Fibroblast of lung (primary cell): ENCODE results near the gene TNFAIP8L1.

Source experiments
- EZH2 ChIP-seq: IDR thresholded peaks from 2 replicates; pipeline ENCODE4 v1.5.1; 2012; ENCODE audit warnings: low read length, control low read depth, mild to moderate bottlenecking; ENCODE audit errors: missing control alignments
- TF ChIP-seq, protein P1 (sequence below), 2 donors: IDR thresholded peaks in 1 of 2; conservative IDR thresholded peaks in 1 of 2; 1 replicate in 1 of 2; 2 replicates in 1 of 2; pipeline ENCODE4 v1.5.1; 2011 to 2012; ENCODE audit warnings: low read length in 2 of 2, control low read depth in 1 of 2, inconsistent platforms in 1 of 2, low read depth in 1 of 2, mild to moderate bottlenecking in 1 of 2

DNA sequence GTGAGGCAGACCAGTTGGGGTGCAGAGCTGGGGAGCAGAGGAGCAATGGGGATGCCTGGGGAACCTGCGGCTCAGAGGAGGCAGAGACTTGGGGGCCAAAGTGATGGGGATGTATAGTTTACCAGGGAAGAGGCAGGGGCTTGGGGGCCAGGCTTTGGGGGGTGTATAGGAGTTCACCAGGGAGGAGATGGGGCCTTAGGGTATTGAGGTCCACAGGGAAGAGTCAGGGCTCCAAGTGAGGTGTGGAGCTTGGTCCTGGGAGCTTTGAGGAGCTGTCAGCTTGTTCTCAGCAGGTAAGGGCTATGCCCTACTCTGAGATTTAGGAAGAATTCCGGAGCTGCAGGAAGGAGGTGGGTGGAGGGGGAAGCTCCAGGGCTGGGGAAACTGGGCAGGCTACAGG is 10.8 kb downstream of the TNFAIP8L1 start:
- TF ChIP-seq, protein P1, sequence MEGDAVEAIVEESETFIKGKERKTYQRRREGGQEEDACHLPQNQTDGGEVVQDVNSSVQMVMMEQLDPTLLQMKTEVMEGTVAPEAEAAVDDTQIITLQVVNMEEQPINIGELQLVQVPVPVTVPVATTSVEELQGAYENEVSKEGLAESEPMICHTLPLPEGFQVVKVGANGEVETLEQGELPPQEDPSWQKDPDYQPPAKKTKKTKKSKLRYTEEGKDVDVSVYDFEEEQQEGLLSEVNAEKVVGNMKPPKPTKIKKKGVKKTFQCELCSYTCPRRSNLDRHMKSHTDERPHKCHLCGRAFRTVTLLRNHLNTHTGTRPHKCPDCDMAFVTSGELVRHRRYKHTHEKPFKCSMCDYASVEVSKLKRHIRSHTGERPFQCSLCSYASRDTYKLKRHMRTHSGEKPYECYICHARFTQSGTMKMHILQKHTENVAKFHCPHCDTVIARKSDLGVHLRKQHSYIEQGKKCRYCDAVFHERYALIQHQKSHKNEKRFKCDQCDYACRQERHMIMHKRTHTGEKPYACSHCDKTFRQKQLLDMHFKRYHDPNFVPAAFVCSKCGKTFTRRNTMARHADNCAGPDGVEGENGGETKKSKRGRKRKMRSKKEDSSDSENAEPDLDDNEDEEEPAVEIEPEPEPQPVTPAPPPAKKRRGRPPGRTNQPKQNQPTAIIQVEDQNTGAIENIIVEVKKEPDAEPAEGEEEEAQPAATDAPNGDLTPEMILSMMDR (conservative IDR thresholded peaks at IDR 0.05 in 1 of 2, IDR thresholded peaks at IDR 0.05 in 1 of 2; ENCODE audit: low read depth in 1 of 2, low read length in 2 of 2): no peak
- no peak for TF ChIP-seq EZH2
